ENCODE results near the gene PALLD. TPM values are rescaled to one million over a fixed set of nuclear protein-coding genes. Genes with fewer than 3 reads are reported as not detected.

The PALLD gene
- polyA plus RNA-seq, 1 donor from 2014 or later = 20.5 TPM

- Histone ChIP-seq H3K4me3 (ENCODE audit: low read length) (no peak overlapping the region), H3K27ac (ENCODE audit: low read length) (no peak overlapping the region), H3F3A (ENCODE audit: insufficient read depth, low read length, poor library complexity, severe bottlenecking) (no peaks in the 10 kb centered on the region), H3K9me2 (ENCODE audit: insufficient read depth, low read length) (no peaks in the 10 kb centered on the region), H4K20me1 (ENCODE audit: insufficient read depth) (no peaks in the 10 kb centered on the region), H3K79me2 (replicated peaks; ENCODE audit: insufficient read depth, low read length) (no peaks in the 10 kb centered on the region), H3K27me3 (ENCODE audit: insufficient read depth, low read depth, low read length) (no peaks in the 10 kb centered on the region), H3K9ac (ENCODE audit: low read length) (no peak overlapping the region), H3K36me3 (ENCODE audit: insufficient read depth, low read length) (no peaks in the 10 kb centered on the region), H3K9me3 (ENCODE audit: low read length) (no peaks in the 10 kb centered on the region), H3K4me2 (ENCODE audit: low read length) (no peak overlapping the region), H2AFZ (ENCODE audit: low read depth, low read length) (no peak overlapping the region)
- TF ChIP-seq MXI1 (conservative IDR thresholded peaks at IDR 0.05; ENCODE audit: poor library complexity, severe bottlenecking) = no peak
These were observed 182.0 kb downstream of the PALLD start for GRCh38 chr4:168678751-168679366.

DNA sequence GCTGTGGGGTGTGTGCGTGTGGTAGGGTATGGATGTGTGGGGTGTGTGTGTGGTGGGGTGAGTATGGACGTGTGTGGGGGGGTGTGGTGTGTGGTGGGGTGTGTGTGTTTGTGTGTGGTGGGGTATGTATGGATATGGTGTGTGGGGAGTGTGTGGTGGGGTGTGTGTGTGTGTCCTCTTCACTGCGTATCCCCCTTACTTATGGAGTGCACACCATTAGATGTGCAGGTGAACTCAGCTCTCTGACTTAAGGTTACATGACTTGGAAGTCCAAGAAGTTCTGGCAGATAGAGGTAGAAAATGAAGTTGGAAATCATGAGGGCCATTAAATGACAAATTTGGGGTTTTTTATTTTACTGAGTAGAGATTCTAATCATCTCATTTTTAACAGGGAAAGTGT lies 182.5 kb downstream of the PALLD start:
- H2AFZ ChIP-seq (ENCODE audit: low read depth, low read length) = no peak overlapping the region
- H4K20me1 ChIP-seq (ENCODE audit: insufficient read depth) = no peaks in the 10 kb centered on the region
- no peak overlapping the region for H3K4me3 ChIP-seq (ENCODE audit: low read length)
- H3K9me2 ChIP-seq (ENCODE audit: insufficient read depth, low read length) = no peaks in the 10 kb centered on the region
- no peak overlapping the region for H3K27ac ChIP-seq (ENCODE audit: low read length)
- H3F3A ChIP-seq (ENCODE audit: insufficient read depth, low read length, poor library complexity, severe bottlenecking) = no peaks in the 10 kb centered on the region
- H3K79me2 ChIP-seq (replicated peaks; ENCODE audit: insufficient read depth, low read length) = no peaks in the 10 kb centered on the region
- H3K9me3 ChIP-seq (ENCODE audit: low read length) = no peaks in the 10 kb centered on the region
- TF ChIP-seq MXI1 (conservative IDR thresholded peaks at IDR 0.05; ENCODE audit: poor library complexity, severe bottlenecking) (no peak), CTCF (IDR thresholded peaks at IDR 0.05; ENCODE audit: poor library complexity, severe bottlenecking) (no peak), EP300 (conservative IDR thresholded peaks at IDR 0.05; ENCODE audit: poor library complexity, severe bottlenecking) (no peak), EZH2 (IDR thresholded peaks at IDR 0.05; ENCODE audit: borderline replicate concordance, insufficient read depth, low read length, poor library complexity, severe bottlenecking) (no peak), TAF1 (IDR thresholded peaks at IDR 0.05; ENCODE audit: low read depth) (no peak), POLR2AphosphoS5 (IDR thresholded peaks at IDR 0.05) (no peak), RAD21 (conservative IDR thresholded peaks at IDR 0.05) (no peak)
- no peak overlapping the region for H3K4me2 ChIP-seq (ENCODE audit: low read length)
- H3K9ac ChIP-seq (ENCODE audit: low read length) = no peak overlapping the region
- H3K27me3 ChIP-seq (ENCODE audit: insufficient read depth, low read depth, low read length) = no peaks in the 10 kb centered on the region
- H3K36me3 ChIP-seq (ENCODE audit: insufficient read depth, low read length) = no peaks in the 10 kb centered on the region

DNA sequence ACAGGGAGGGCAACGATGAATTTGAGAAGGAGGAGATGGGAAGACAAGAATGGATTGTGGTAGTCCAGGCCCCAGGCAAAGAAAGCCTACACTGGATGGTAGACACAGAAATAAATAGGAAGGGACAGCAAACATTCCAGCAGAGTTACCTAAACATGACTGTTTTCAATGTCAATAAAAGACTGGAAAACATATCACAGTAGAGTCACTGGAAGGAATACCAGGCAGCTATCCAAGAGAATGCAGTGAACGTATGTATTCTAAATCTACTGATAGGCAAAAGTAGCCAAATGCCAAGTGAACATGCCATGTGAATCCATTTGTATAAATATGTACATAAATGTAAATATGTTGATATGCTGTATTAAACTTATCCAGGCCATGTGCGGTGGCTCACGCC lies 183.0 kb downstream of the PALLD start:
- H4K20me1 ChIP-seq (ENCODE audit: insufficient read depth) = no peaks in the 10 kb centered on the region
- no peak overlapping the region for H3K4me2 ChIP-seq (ENCODE audit: low read length)
- H3F3A ChIP-seq (ENCODE audit: insufficient read depth, low read length, poor library complexity, severe bottlenecking) = no peaks in the 10 kb centered on the region
- H3K36me3 ChIP-seq (ENCODE audit: insufficient read depth, low read length) = no peaks in the 10 kb centered on the region
- TF ChIP-seq RAD21 (conservative IDR thresholded peaks at IDR 0.05) (no peak), MXI1 (conservative IDR thresholded peaks at IDR 0.05; ENCODE audit: poor library complexity, severe bottlenecking) (no peak), EP300 (conservative IDR thresholded peaks at IDR 0.05; ENCODE audit: poor library complexity, severe bottlenecking) (no peak), POLR2AphosphoS5 (IDR thresholded peaks at IDR 0.05) (no peak), REST (IDR thresholded peaks at IDR 0.05; ENCODE audit: borderline replicate concordance) (no peak), EZH2 (IDR thresholded peaks at IDR 0.05; ENCODE audit: borderline replicate concordance, insufficient read depth, low read length, poor library complexity, severe bottlenecking) (no peak), CTCF (IDR thresholded peaks at IDR 0.05; ENCODE audit: poor library complexity, severe bottlenecking) (no peak), SMC3 (conservative IDR thresholded peaks at IDR 0.05; ENCODE audit: poor library complexity) (no peak), TAF1 (IDR thresholded peaks at IDR 0.05; ENCODE audit: low read depth) (no peak)
- H2AFZ ChIP-seq (ENCODE audit: low read depth, low read length) = no peak overlapping the region
- no peaks in the 10 kb centered on the region for H3K9me2 ChIP-seq (ENCODE audit: insufficient read depth, low read length)
- no peak overlapping the region for H3K27ac ChIP-seq (ENCODE audit: low read length)
- no peaks in the 10 kb centered on the region for H3K27me3 ChIP-seq (ENCODE audit: insufficient read depth, low read depth, low read length)
- no peak overlapping the region for H3K9ac ChIP-seq (ENCODE audit: low read length)
- no peaks in the 10 kb centered on the region for H3K9me3 ChIP-seq (ENCODE audit: low read length)
- no peak overlapping the region for H3K4me3 ChIP-seq (ENCODE audit: low read length)
- no peaks in the 10 kb centered on the region for H3K79me2 ChIP-seq (replicated peaks; ENCODE audit: insufficient read depth, low read length)
